Stomach smooth muscle (tissue), 2 donors: ENCODE measurements around the gene TMEM50B.
"Not testable (repeated sequence)": the region's sequence is repeated elsewhere in the genome, so short reads cannot be mapped to it uniquely, and the experiment has no call there.

ENCODE experiments used
- H3K27ac ChIP-seq: one replicate; pipeline ENCODE4 v1.7.0; 2013; ENCODE audit warnings: mild to moderate bottlenecking, low read length, inconsistent platforms
- H3K27me3 ChIP-seq, 2 donors: one replicate each; pipeline ENCODE4 v1.7.0; 2013; ENCODE audit warnings: low read length in 2 of 2; ENCODE audit not compliant: insufficient read depth in 2 of 2, control insufficient read depth in 1 of 2
- H3K36me3 ChIP-seq, 2 donors: one replicate each; pipeline ENCODE4 v1.7.0; 2013; ENCODE audit warnings: low read length in 2 of 2; ENCODE audit not compliant: control insufficient read depth in 2 of 2, insufficient read depth in 2 of 2
- H3K4me1 ChIP-seq: one replicate; pipeline ENCODE4 v1.7.0; 2013; ENCODE audit warnings: low read length; ENCODE audit not compliant: control insufficient read depth, insufficient read depth
- H3K4me3 ChIP-seq, 2 donors: one replicate each; pipeline ENCODE4 v1.7.0; 2013; ENCODE audit warnings: low read length in 2 of 2
- H3K9ac ChIP-seq, 2 donors: one replicate each; pipeline ENCODE4 v1.7.0; 2013; ENCODE audit warnings: low read length in 2 of 2, mild to moderate bottlenecking in 1 of 2
- H3K9me3 ChIP-seq, 2 donors: one replicate each; pipeline ENCODE4 v1.7.0; 2013; ENCODE audit warnings: low read length in 2 of 2; ENCODE audit not compliant: control insufficient read depth in 2 of 2
- donor health status: healthy.
- donor health status: Pancreatic carcinoma.

The TMEM50B gene

DNA sequence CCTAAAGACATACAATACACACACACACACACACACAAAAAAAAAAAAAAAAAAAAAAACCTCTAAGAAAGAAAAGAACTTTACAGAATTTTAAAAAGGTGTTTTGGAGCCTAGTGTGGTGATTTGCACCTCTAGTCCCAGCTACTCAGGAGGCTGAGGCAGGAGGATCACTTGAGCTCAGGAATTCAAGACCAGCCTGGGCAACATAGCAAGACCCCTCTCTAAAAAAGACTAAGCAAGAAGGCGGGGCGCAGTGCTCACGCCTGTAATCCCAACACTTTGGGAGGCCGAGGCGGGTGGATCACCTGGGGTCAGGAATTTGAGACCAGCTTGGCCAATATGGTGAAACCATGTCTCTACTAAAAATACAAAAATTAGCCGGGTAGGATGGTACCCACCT lies 33.2 kb downstream of the TMEM50B start:
- H3K9ac ChIP-seq, H3K27me3 ChIP-seq, H3K4me3 ChIP-seq, H3K9me3 ChIP-seq, H3K4me1 ChIP-seq, H3K36me3 ChIP-seq, H3K27ac ChIP-seq: not testable (repeated sequence)

DNA sequence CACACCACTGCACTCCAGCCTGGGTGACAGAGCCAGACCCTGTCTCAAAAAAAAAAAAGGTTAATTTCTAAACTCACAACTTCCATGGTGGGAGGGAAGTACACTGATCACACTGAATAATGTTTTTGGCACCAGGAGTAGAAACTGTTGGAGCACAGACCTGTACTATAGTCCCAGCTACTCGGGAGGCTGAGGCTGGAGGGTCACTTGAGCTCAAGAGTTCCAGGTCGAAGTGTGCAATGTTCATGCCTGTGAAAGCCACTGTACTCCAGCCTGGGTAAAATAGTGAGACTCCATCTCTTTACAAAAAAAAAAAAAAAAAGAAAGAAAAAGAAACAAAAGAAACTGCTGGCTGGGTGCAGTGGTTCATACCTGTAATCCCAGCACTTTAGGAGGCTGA lies 35.3 kb downstream of the TMEM50B start:
- no peak overlapping the region for H3K27ac ChIP-seq
- H3K9me3 ChIP-seq = no peaks in the 10 kb centered on the region
- H3K9ac ChIP-seq = no peak overlapping the region
- peaks cover 0 to 2% of the 10 kb centered on the region in 2 donors for H3K36me3 ChIP-seq
- H3K4me1 ChIP-seq = peaks cover 7% of the 10 kb centered on the region
- no peak overlapping the region for H3K4me3 ChIP-seq
- no peaks in the 10 kb centered on the region for H3K27me3 ChIP-seq

DNA sequence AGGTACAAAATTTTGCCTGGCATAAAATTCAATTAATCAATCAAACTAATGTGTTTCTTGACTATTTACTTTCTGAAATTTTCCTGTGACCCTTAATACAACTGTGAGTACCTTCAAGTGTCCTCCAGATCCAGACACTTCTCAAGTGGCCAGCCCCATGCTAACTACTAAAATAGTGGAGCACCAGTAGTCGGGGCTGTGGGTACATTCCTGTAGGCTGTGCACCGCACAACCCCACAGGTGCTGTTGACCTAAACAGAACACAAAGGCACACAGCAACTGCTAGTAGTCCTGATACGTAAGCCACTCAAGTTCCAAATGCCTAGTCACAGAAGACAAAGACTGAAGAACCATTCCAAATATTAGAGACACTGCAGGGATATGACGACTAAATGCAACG lies 36.6 kb downstream of the TMEM50B start:
- no peak overlapping the region for H3K9ac ChIP-seq
- H3K4me1 ChIP-seq = peaks cover 7% of the 10 kb centered on the region
- no peaks in the 10 kb centered on the region for H3K9me3 ChIP-seq
- H3K4me3 ChIP-seq = no peak overlapping the region
- no peak overlapping the region for H3K27ac ChIP-seq
- H3K27me3 ChIP-seq = no peaks in the 10 kb centered on the region
- peaks cover 6 to 8% of the 10 kb centered on the region in 2 donors for H3K36me3 ChIP-seq

DNA sequence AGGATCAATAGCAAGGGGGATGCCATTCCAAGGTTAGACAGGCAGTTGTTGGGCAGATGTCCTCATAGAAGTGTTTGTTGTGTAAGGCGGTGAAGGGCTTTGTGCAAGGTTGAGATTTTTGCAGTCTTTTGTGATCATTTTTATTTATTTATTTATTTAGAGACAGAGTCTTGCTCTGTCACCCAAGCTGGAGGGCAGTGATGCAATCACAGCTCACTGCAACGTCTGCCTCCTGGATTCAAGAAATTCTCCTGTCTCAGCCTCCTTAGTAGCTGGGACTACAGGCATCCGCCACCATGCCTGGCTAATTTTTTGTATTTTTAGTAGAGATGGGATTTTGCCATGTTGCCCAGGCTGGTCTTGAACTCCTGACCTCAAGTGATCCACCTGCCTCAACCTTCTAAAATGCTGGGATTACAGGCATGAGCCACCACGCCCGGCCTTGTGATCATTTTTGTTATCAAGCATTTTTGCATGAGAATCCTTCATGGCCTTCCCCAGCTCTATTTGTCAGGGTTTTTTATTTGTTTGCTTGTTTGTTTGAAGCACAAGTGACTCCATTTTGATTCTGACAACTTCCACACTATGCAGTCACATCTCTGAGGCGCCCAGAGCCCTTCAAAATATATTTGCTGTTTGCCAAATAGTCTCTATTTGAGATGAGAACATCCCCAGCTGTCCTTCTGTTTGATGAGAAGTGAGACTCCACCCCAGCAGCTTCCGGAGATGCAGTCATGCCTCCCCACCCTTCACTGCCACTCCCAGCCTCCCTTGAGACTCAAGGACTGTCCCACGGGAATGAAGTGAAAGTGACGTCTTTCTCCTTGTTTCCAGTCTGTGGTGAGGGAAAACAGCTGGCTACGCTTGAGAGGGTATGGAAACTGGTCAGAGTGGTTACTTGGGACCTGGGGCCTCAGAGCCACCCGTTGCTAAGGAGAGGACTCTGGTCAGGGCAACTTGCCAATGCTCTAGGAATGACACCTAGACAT lies 38.0 kb downstream of the TMEM50B start:
- Histone ChIP-seq H3K4me1 (peaks cover 7% of the 10 kb centered on the region), H3K9me3 (no peaks in the 10 kb centered on the region), H3K27me3 (no peaks in the 10 kb centered on the region), H3K4me3 (no peak overlapping the region), H3K27ac (peak overlapping the region; percentile 46), H3K36me3 (peaks cover 15 to 16% of the 10 kb centered on the region in 2 donors), H3K9ac (no peak overlapping the region)

DNA sequence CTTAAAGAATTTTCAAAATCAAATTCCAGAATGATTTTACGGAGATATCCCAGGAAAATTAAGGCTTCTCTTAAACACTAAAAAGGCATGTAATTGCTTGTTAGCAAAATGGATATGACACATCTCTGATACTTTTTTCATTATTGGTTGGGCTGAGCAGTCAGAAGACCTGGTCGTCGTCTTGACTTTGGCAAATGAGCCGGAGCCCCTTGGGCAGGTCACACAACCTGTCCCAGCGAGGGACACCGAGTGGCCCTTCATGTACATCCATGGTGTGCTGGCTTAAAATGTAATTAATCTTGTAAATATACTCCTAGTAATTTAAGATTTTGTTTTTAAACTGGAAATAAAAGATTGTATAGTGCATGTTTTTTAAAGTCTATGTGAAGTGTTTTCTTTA lies 42.6 kb downstream of the TMEM50B start:
- H3K36me3 ChIP-seq = peaks cover 37 to 41% of the 10 kb centered on the region in 2 donors

DNA sequence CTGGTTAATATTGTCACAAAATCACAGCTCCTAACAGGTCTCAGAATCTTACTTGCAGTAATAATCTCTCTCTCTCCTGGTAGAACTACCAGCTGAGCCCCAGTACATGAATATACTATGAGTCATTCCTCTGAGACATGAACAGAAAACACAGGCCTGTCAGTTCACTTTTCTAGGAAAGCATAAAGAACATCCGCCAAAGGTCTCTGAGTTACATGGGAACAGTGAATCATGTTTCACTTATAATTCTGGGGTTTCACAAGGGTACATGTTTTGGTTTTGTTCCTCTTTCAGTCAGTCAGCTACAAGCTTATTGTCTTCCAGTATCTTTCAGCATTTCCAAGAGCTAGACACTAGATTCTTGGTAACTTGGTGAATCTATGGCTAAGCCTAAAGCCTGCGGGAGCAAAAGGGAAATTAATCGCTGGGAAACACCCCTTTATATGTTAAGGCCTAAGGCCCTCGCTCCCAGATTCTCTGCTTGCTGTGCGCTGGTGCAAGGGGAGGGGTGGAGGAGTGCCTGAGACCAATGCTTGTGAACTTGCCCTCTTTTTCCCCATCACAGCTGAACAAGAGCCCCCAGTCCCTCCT lies 44.9 kb downstream of the TMEM50B start:
- H3K36me3 ChIP-seq = peaks cover 49% of the 10 kb centered on the region in 2 donors
- no peaks in the 10 kb centered on the region for H3K27me3 ChIP-seq
- peak overlapping the region in 1 of 2 donors; percentile 1 for H3K9ac ChIP-seq
- peaks cover 4% of the 10 kb centered on the region for H3K4me1 ChIP-seq
- peak overlapping the region; percentile 63 for H3K27ac ChIP-seq
- H3K4me3 ChIP-seq = no peak overlapping the region
- no peaks in the 10 kb centered on the region for H3K9me3 ChIP-seq

More for the DNA sequence above, 42.6 kb downstream of the TMEM50B start:
- peaks cover 7% of the 10 kb centered on the region for H3K4me1 ChIP-seq
- no peaks in the 10 kb centered on the region for H3K27me3 ChIP-seq
- no peak overlapping the region for H3K27ac ChIP-seq
- no peak overlapping the region for H3K9ac ChIP-seq
- H3K4me3 ChIP-seq = no peak overlapping the region
- H3K9me3 ChIP-seq = no peaks in the 10 kb centered on the region

DNA sequence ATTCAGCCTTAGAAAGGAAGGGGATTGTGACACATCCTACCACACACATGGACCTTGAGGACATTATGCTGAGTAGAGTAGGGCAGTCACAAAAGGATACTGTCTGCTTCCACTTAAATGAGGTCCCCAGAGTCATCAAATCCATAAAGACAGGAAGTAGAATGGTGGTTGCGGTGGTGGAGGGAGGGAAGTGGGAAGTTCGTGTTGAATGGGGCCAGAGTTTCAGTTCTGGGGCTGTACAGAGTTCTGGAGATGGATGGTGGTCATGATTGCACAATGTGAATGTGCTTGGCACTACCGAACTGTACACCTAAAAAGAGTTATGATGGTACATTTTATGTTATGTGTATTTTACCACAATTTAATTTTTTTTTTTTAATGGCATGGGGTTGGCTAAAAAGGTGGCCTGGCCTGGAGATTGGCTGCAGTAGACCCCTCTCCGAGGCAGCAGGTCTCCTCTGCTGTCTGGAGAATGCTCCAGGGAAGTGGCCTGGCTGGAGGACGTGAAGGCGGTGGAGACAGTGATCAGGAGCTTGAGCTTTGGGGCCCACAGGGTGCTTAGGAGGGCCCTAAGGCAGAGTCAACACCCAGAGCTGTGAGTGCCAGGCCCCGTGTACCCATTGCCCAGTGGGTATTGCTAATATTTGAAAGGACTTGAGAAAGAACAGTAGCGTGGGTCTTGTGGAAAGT lies 46.2 kb downstream of the TMEM50B start:
- Histone ChIP-seq H3K36me3 (peaks cover 52% of the 10 kb centered on the region in 2 donors), H3K4me3 (no peak overlapping the region), H3K9ac (no peak overlapping the region), H3K4me1 (peaks cover 14% of the 10 kb centered on the region), H3K27me3 (no peaks in the 10 kb centered on the region), H3K9me3 (no peaks in the 10 kb centered on the region), H3K27ac (peak overlapping the region; percentile 41)

DNA sequence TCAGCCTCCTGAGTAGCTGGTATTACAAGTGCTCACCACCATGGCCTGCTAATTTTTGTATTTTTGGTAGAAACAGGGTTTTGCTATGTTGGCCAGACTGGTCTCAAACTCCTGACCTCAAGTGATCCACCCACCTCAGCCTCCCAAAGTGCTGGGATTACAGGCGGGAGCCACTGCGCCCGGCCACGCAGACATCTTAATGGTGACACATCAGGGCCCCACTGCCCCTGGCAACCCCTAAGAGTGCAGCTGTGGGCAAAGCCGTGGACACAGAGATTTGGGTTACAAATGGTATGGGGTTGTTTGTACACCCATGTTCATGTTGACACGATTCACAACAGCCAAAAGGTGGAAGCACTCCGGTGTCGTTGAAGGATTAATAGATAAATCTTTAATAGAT lies 46.8 kb downstream of the TMEM50B start:
- H3K9me3 ChIP-seq = no peaks in the 10 kb centered on the region
- peaks cover 14% of the 10 kb centered on the region for H3K4me1 ChIP-seq
- H3K36me3 ChIP-seq = peaks cover 48 to 51% of the 10 kb centered on the region in 2 donors
- H3K9ac ChIP-seq = no peak overlapping the region
- peak overlapping the region; percentile 41 for H3K27ac ChIP-seq
- H3K27me3 ChIP-seq = no peaks in the 10 kb centered on the region
- no peak overlapping the region for H3K4me3 ChIP-seq

DNA sequence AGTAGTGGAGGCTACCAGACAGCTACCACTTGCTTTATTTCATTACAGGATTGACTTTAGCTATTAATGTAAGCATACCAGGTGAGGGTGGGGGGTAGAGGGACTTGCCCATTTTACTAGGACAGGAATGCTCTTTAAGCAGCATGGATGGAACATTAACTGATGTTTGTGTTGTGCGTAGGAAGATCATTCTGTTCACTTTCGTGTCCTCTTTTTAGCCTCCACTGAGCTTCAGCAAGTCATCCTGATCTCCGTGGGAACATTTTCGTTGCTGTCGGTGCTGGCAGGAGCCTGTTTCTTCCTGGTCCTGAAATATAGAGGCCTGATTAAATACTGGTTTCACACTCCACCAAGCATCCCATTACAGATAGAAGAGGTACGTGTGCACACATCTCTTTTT lies 47.3 kb downstream of the TMEM50B start:
- H3K9ac ChIP-seq = no peak overlapping the region
- no peaks in the 10 kb centered on the region for H3K9me3 ChIP-seq
- peaks cover 44 to 47% of the 10 kb centered on the region in 2 donors for H3K36me3 ChIP-seq
- H3K27ac ChIP-seq = no peak overlapping the region
- H3K4me1 ChIP-seq = peaks cover 14% of the 10 kb centered on the region
- H3K27me3 ChIP-seq = no peaks in the 10 kb centered on the region
- H3K4me3 ChIP-seq = no peak overlapping the region

DNA sequence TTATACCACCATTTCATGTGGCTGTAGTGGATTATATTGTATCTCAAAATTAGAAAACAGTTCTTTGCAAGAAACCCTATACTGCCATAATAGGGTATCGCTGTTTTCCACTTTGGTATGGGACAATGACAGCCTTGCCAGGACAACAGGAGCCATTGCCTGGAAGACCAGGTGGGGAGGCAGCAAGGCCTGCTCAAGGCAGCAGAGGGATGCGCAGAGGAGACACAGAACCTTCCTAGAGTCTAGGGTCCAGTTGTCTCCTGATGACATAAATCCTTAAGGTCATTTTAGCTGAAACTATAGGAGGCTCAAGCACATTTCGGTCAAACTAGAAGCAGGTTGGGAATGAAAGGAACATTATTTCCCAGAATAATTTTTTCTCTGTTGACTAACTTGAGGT lies 48.9 kb downstream of the TMEM50B start:
- Histone ChIP-seq H3K27me3 (no peaks in the 10 kb centered on the region), H3K9ac (no peak overlapping the region), H3K27ac (no peak overlapping the region), H3K4me3 (no peak overlapping the region), H3K9me3 (no peaks in the 10 kb centered on the region), H3K36me3 (peaks cover 45 to 53% of the 10 kb centered on the region in 2 donors), H3K4me1 (peaks cover 14% of the 10 kb centered on the region)
